Stimulated activated CD8-positive, alpha-beta memory T cell treated with anti-CD3 and anti-CD28 coated beads, Interleukin-12 subunit alpha, Interleukin-12 subunit beta, amount 100 ng/mL, for 4 hours (primary cell): Measurements from ENCODE around the gene PDE4B.
"Not testable (repeated sequence)": the region's sequence is repeated elsewhere in the genome, so short reads cannot be mapped to it uniquely, and the experiment has no call there.

Experiments used
- DNase-seq: peaks from one replicate; pipeline ENCODE4 v3.0.0-alpha.2; 2020; ENCODE audit warnings: low read depth

PDE4B gene

GRCh38 chr1:66393586-66394287 is 601.0 kb downstream of the PDE4B start:
- no peak for DNase-seq

- DNase-seq, result no peak
These were observed 601.9 kb downstream of the PDE4B start for GRCh38 chr1:66394603-66395002.

- DNase-seq, result no peak
These were observed 602.7 kb downstream of the PDE4B start for GRCh38 chr1:66395202-66396061.

GRCh38 chr1:66396212-66396890 is 603.7 kb downstream of the PDE4B start:
- DNase-seq, result no peak

- no peak for DNase-seq
These were observed 604.5 kb downstream of the PDE4B start for GRCh38 chr1:66397192-66397591.

- no peak for DNase-seq
These were observed 607.3 kb downstream of the PDE4B start for GRCh38 chr1:66399888-66400529.

GRCh38 chr1:66400660-66401059 is 608.0 kb downstream of the PDE4B start:
- no peak for DNase-seq

- DNase-seq, result no peak
These were observed 608.5 kb downstream of the PDE4B start for GRCh38 chr1:66401244-66401643.

GRCh38 chr1:66402194-66402593 is 609.5 kb downstream of the PDE4B start:
- DNase-seq, result no peak

- DNase-seq, result no peak
These were observed 610.5 kb downstream of the PDE4B start for GRCh38 chr1:66403007-66403731.

- no peak for DNase-seq
These were observed 612.4 kb downstream of the PDE4B start for GRCh38 chr1:66405061-66405460.

GRCh38 chr1:66411449-66411848 is 618.8 kb downstream of the PDE4B start:
- DNase-seq, result not testable (repeated sequence)

GRCh38 chr1:66412704-66413103 is 620.0 kb downstream of the PDE4B start:
- DNase-seq, result no peak

GRCh38 chr1:66413136-66413837 is 620.6 kb downstream of the PDE4B start:
- DNase-seq, result no peak

GRCh38 chr1:66413838-66414175 is 621.1 kb downstream of the PDE4B start:
- no peak for DNase-seq

GRCh38 chr1:66415281-66415680 is 622.6 kb downstream of the PDE4B start:
- DNase-seq, result no peak

GRCh38 chr1:66415866-66416265 is 623.2 kb downstream of the PDE4B start:
- no peak for DNase-seq

- no peak for DNase-seq
These were observed 623.6 kb downstream of the PDE4B start for GRCh38 chr1:66416295-66416694.

GRCh38 chr1:66418021-66418420 is 625.3 kb downstream of the PDE4B start:
- DNase-seq, result no peak

GRCh38 chr1:66420171-66420570 is 627.5 kb downstream of the PDE4B start:
- DNase-seq, result not testable (repeated sequence)

- DNase-seq, result not testable (repeated sequence)
These were observed 628.2 kb downstream of the PDE4B start for GRCh38 chr1:66420906-66421305.
